ENCODE data around the gene BMP15. TPM values are rescaled to one million over a fixed set of nuclear protein-coding genes. Genes with fewer than 3 reads are reported as not detected.

The BMP15 gene
- total and polyA plus RNA-seq, 2 donors from 2014 or later: not detected

DNA sequence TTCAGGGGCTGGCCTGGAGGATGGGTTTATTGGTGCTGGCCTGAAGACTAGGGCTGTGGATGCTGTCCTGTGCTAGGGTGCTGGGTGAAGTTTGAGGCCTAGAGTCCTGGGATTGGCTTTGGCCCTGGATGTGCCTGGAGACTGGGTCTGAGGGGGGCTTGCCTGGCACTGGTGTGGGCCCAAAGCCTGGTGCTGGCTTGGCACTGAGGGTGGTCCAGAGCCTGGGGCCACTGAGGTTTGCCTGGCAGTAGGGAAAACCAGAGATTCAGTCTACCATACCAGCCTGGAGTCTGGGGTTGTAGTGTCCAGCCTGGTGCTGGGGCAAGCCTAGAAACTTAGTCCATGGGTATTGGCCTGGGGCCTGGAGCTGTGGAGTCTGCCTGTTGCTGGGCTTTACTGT lies 16.6 kb downstream of the BMP15 start:
- no peaks in the 10 kb centered on the region for H3K9me3 ChIP-seq (ENCODE audit: control insufficient read depth in 2 of 3, insufficient read depth in 1 of 3, low read length in 3 of 3)
- no peaks in the 10 kb centered on the region for H3K27me3 ChIP-seq (ENCODE audit: control insufficient read depth, insufficient read depth, low read length)
- no peak for TF ChIP-seq CTCF (IDR thresholded peaks at IDR 0.05; ENCODE audit: borderline replicate concordance, extremely low read depth, insufficient read depth)
- no peak overlapping the region for H3K27ac ChIP-seq (ENCODE audit: low read depth in 2 of 2, low read length in 2 of 2)
- no peak overlapping the region for H3K9ac ChIP-seq (ENCODE audit: low read length in 3 of 3)
- H3K4me1 ChIP-seq (ENCODE audit: control insufficient read depth in 2 of 3, insufficient read depth in 2 of 3, low read depth in 1 of 3, low read length in 3 of 3): no peaks in the 10 kb centered on the region
- FAIRE-seq (no peak), DNase-seq (no peak)
- intact Hi-C loops (cut with DNase I): no loop called here
- no peak overlapping the region for H3K4me3 ChIP-seq (ENCODE audit: low read length in 3 of 3)
- H3K36me3 ChIP-seq (ENCODE audit: control insufficient read depth in 2 of 3, insufficient read depth in 3 of 3, low read length in 3 of 3): no peaks in the 10 kb centered on the region

- no peak overlapping the region for H3K9ac ChIP-seq (ENCODE audit: low read length in 3 of 3)
- no peak for TF ChIP-seq CTCF (IDR thresholded peaks at IDR 0.05; ENCODE audit: borderline replicate concordance, extremely low read depth, insufficient read depth)
- intact Hi-C loops (cut with DNase I): no loop called here
- H3K4me1 ChIP-seq (ENCODE audit: control insufficient read depth in 2 of 3, insufficient read depth in 2 of 3, low read depth in 1 of 3, low read length in 3 of 3): no peaks in the 10 kb centered on the region
- no peak overlapping the region for H3K4me3 ChIP-seq (ENCODE audit: low read length in 3 of 3)
- no peak for DNase-seq
- H3K27ac ChIP-seq (ENCODE audit: low read depth in 2 of 2, low read length in 2 of 2): no peak overlapping the region
- peaks cover 2% of the 10 kb centered on the region for H3K27me3 ChIP-seq (ENCODE audit: control insufficient read depth, insufficient read depth, low read length)
- H3K9me3 ChIP-seq (ENCODE audit: control insufficient read depth in 2 of 3, insufficient read depth in 1 of 3, low read length in 3 of 3): no peaks in the 10 kb centered on the region
- no peak for FAIRE-seq
- no peaks in the 10 kb centered on the region for H3K36me3 ChIP-seq (ENCODE audit: control insufficient read depth in 2 of 3, insufficient read depth in 3 of 3, low read length in 3 of 3)
Measured at GRCh38 chrX:50941638-50942037, 31.1 kb downstream of the BMP15 start.

GRCh38 chrX:50942471-50942870 lies 31.9 kb downstream of the BMP15 start:
- Histone ChIP-seq H3K9ac (ENCODE audit: low read length in 3 of 3) (no peak overlapping the region), H3K4me3 (ENCODE audit: low read length in 3 of 3) (no peak overlapping the region), H3K9me3 (ENCODE audit: control insufficient read depth in 2 of 3, insufficient read depth in 1 of 3, low read length in 3 of 3) (no peaks in the 10 kb centered on the region), H3K36me3 (ENCODE audit: control insufficient read depth in 2 of 3, insufficient read depth in 3 of 3, low read length in 3 of 3) (no peaks in the 10 kb centered on the region), H3K27ac (ENCODE audit: low read depth in 2 of 2, low read length in 2 of 2) (no peak overlapping the region), H3K4me1 (ENCODE audit: control insufficient read depth in 2 of 3, insufficient read depth in 2 of 3, low read depth in 1 of 3, low read length in 3 of 3) (no peaks in the 10 kb centered on the region), H3K27me3 (ENCODE audit: control insufficient read depth, insufficient read depth, low read length) (peaks cover 2% of the 10 kb centered on the region)
- intact Hi-C loops (cut with DNase I): no loop called here
- no peak for FAIRE-seq
- no peak for TF ChIP-seq CTCF (IDR thresholded peaks at IDR 0.05; ENCODE audit: borderline replicate concordance, extremely low read depth, insufficient read depth)
- DNase-seq: no peak

GRCh38 chrX:50952406-50952805 lies 41.9 kb downstream of the BMP15 start:
- no peak overlapping the region for H3K27ac ChIP-seq (ENCODE audit: low read depth in 2 of 2, low read length in 2 of 2)
- no peaks in the 10 kb centered on the region for H3K36me3 ChIP-seq (ENCODE audit: control insufficient read depth in 2 of 3, insufficient read depth in 3 of 3, low read length in 3 of 3)
- no peak for TF ChIP-seq CTCF (IDR thresholded peaks at IDR 0.05; ENCODE audit: borderline replicate concordance, extremely low read depth, insufficient read depth)
- intact Hi-C loops (cut with DNase I): no loop called here
- FAIRE-seq (no peak), DNase-seq (no peak)
- H3K9me3 ChIP-seq (ENCODE audit: control insufficient read depth in 2 of 3, insufficient read depth in 1 of 3, low read length in 3 of 3): peaks cover 0 to 2% (median 0%) of the 10 kb centered on the region in 3 donors
- H3K4me3 ChIP-seq (ENCODE audit: low read length in 3 of 3): no peak overlapping the region
- no peaks in the 10 kb centered on the region for H3K4me1 ChIP-seq (ENCODE audit: control insufficient read depth in 2 of 3, insufficient read depth in 2 of 3, low read depth in 1 of 3, low read length in 3 of 3)
- no peaks in the 10 kb centered on the region for H3K27me3 ChIP-seq (ENCODE audit: control insufficient read depth, insufficient read depth, low read length)
- H3K9ac ChIP-seq (ENCODE audit: low read length in 3 of 3): no peak overlapping the region
